Hippocampal formation (tissue), 2 donors: Measurements from ENCODE around the gene ZNF740.
"Not testable (repeated sequence)": the region's sequence is repeated elsewhere in the genome, so short reads cannot be mapped to it uniquely, and the experiment has no call there.

ENCODE experiments used
- DNase-seq, 2 donors: peaks; one replicate each; lab custom pipeline; 2025; lab: John Stamatoyannopoulos, UW

Gene ZNF740

GRCh38 chr12:53194973-53195372 lies 14.5 kb downstream of the ZNF740 start:
- DNase-seq, result no peak

- no peak for DNase-seq
Observed at GRCh38 chr12:53195516-53196420, 15.2 kb downstream of the ZNF740 start.

GRCh38 chr12:53196486-53196885 lies 16.0 kb downstream of the ZNF740 start:
- no peak for DNase-seq

GRCh38 chr12:53197011-53197640 lies 16.6 kb downstream of the ZNF740 start:
- no peak for DNase-seq

GRCh38 chr12:53198486-53199110 lies 18.1 kb downstream of the ZNF740 start:
- DNase-seq, result no peak

- no peak for DNase-seq
Observed at GRCh38 chr12:53199700-53200099, 19.2 kb downstream of the ZNF740 start.

GRCh38 chr12:53200107-53200457 lies 19.6 kb downstream of the ZNF740 start:
- no peak for DNase-seq

- DNase-seq, result no peak
Observed at GRCh38 chr12:53200458-53201176, 20.1 kb downstream of the ZNF740 start.

- no peak for DNase-seq
Observed at GRCh38 chr12:53201177-53201541, 20.6 kb downstream of the ZNF740 start.

GRCh38 chr12:53201639-53202038 lies 21.1 kb downstream of the ZNF740 start:
- no peak for DNase-seq

GRCh38 chr12:53202316-53202715 lies 21.8 kb downstream of the ZNF740 start:
- not testable (repeated sequence) for DNase-seq

GRCh38 chr12:53204351-53204750 lies 23.8 kb downstream of the ZNF740 start:
- no peak for DNase-seq

- DNase-seq, result no peak
Observed at GRCh38 chr12:53205747-53206419, 25.4 kb downstream of the ZNF740 start.

GRCh38 chr12:53207042-53207441 lies 26.5 kb downstream of the ZNF740 start, which contains the start of gene ITGB7:
Gene ITGB7, minus strand, starts transcription at chr12:53207251. Its CDS starts 6,808 bp downstream, at chr12:53200443.
- DNase-seq, result no peak

- no peak for DNase-seq
Observed at GRCh38 chr12:53208435-53208834, 27.9 kb downstream of the ZNF740 start.

GRCh38 chr12:53208877-53209463 lies 28.4 kb downstream of the ZNF740 start:
- no peak for DNase-seq

GRCh38 chr12:53210843-53211242 lies 30.3 kb downstream of the ZNF740 start:
- DNase-seq, result no peak

GRCh38 chr12:53211476-53212381 lies 31.2 kb downstream of the ZNF740 start:
- no peak for DNase-seq

GRCh38 chr12:53212931-53213330 lies 32.4 kb downstream of the ZNF740 start:
- DNase-seq, result no peak

- peak; percentile 65 to 77 for DNase-seq
Observed at GRCh38 chr12:53213348-53213747, 32.8 kb downstream of the ZNF740 start.
